ENCODE data around the gene RANBP10.

Gene RANBP10

DNA sequence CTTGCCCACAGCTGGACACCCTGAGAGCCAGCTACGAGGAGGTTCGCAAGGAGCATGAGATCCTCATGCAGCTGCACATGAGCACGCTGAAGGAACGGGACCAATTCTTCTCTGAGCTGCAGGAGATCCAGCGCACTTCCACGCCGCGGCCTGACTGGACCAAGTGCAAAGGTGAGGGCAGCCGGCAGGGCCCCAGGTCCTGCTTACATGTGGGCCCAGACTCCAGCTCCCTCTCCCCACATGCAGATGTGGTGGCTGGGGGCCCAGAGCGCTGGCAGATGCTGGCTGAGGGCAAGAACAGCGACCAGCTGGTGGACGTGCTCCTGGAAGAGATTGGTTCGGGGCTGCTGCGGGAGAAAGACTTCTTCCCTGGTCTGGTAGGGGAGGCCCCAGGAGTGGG, 19.5 kb upstream of the RANBP10 start:
- DNase-seq (ENCODE audit: low spot score), result no peak

DNA sequence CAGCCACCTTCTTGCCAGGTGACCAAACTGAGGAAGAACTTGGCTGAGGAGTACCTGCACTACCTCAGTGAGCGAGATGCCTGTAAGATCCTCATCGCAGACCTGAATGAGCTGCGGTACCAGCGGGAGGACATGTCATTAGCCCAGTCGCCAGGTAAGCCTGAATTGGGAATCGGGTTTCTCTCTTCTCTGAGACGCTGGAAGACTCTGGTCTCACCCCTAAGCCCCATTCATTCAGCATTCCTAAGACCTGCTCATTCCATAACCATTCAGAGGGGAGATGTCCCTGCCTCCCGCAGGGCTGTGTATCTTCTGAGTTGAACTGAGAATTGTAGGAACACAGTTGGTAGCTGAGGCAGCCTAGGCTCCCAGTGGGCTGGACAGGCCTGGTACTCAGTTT, 18.8 kb upstream of the RANBP10 start:
- no peak for DNase-seq (ENCODE audit: low spot score)

DNA sequence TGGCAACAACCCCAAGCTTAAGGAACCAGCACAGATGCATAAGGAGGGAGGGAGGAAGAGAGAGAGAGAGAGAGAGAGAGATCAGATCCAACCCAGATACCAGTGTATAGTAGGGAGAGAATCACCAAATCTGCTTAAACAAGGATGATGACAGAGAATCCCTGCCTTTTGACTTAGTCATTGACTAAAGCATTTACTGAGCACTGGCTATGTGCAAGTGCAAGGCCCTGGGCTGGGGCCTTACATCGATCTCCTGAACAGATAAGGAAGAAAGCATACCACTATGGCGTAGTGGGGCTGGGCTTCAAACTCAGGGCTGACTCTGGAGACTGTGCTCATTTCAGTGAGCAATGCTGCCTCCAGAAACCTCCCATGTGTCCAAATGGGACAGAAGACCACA, 16.2 kb upstream of the RANBP10 start:
- no peak for DNase-seq (ENCODE audit: low spot score)

DNA sequence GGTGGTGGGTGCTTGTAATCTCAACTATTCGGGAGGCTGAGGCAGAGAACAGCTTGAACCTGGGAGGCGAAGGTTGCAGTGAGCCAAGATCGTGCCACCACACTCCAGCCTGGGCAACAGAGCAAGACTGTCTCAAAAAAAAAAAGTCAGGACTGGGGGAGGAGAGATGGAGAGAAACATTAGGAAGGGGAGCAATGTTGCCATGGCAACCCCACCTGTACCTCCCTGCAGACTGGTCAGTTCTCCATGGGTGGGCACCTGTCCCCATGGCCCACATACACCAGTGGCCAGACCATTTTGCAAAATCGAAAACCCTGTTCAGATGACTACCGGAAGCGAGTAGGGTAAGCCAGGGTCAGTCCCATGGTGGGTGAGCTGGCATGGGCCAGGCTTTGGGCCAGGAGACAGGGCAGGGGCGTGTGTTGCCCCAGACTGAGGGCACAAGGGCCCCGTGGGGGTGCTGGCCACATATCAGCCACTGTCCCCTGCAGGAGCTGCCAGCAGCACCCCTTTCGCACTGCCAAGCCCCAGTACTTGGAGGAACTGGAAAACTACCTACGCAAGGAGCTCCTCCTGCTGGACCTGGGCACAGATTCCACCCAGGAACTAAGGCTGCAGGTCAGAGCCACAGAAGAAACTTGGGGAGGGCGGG, 14.4 kb upstream of the RANBP10 start:
- DNase-seq (ENCODE audit: low spot score), result no peak

DNA sequence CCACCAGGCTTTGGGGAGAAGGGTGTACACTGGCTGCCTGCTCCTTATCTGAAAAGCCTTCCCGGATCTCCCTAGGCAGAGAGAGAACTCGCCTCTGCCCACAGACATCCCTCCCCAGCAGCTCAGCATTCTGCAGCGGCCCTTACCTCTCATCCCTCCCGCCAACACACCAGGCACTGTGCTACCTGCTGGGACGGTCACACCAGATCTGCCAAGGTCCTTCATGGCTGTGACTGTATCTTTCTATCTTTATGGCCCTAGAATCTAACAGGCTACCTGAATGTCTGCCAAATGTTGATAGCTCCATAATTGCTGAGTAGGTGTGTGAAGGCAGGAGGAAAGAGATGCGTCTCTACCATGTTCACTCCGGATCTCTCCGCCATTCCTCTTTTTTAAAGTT, 8.2 kb upstream of the RANBP10 start:
- DNase-seq (ENCODE audit: low spot score), result no peak

DNA sequence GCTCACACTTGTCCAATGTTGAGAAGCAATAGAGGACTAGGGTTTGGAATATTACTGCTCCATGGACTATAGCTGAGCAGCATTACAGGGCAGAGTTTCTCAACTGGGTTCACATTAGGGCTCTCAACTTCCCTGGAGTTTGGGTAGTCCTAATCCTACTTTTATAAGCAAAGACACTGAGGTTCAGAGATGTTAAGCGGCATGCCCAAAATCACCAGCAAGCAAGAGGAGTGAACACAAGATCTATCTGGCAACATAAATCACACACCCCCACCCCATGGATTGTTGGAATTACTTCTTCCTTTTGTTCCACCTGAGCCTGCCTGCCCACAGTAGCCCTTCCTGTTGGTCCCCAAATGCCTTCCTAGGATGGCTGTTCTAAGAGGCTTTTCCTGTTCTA, 5.5 kb upstream of the RANBP10 start:
- no peak for DNase-seq (ENCODE audit: low spot score)

DNA sequence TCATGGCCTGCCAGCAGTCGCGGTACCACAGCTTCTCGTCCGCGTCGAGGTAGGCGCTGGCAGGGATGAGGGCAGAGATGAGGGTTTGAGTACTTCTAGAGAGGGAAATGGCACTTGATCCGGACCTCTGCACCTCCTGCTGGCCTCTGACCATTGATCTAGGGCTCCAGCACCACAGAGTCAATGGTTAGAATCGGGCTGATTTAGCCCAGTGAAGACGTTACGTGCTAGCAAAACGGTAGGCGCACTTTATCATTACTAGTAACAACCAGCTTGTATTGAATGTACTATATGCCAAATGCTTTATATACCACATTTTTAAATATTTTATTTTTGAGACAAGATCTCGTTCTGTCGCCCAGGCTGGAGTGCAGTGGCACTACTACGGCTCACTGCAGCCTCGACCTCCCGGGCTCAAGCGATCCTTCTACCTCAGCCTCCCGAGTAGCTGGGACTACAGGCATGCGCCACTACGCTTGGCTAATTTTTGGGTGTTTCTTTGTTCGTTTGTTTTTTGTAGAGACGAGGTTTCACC, 855 bp upstream of the RANBP10 start:
- no peak for DNase-seq (ENCODE audit: low spot score)

DNA sequence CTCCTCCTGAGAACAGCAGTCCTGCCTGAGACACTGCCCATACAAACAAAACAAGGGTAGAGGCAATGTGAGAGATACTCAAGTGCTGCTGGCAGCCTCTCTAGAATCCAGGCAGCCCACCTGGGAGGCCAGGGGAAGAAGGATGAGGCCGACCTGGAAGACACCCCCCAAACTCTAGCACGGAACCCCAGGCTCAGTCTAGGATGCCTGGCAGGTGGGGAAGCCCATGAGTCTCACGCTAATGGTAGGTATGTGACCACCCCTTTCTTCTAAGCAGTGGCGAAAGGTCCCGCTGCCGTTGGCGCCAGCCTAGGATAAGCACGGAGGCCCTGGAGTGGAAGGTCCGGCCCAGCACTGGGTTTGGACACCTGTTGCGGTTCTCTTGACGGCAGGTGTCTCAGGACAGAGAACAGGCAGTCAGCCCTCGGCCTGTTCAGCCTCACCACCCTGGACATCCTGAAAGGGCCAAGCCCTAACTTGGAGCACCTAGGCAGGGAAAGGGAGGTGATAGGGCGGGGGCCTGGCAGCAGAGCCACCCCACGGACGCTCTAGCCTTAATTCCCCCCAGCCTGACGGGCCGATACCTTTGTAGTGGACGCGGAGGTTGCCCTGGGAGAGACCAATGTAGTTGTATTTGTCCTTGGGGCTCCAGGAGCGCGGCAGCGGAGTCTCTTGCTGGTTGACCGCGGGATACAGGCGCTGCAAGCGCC, 487 bp downstream of the RANBP10 start:
- DNase-seq (ENCODE audit: low spot score), result no peak

DNA sequence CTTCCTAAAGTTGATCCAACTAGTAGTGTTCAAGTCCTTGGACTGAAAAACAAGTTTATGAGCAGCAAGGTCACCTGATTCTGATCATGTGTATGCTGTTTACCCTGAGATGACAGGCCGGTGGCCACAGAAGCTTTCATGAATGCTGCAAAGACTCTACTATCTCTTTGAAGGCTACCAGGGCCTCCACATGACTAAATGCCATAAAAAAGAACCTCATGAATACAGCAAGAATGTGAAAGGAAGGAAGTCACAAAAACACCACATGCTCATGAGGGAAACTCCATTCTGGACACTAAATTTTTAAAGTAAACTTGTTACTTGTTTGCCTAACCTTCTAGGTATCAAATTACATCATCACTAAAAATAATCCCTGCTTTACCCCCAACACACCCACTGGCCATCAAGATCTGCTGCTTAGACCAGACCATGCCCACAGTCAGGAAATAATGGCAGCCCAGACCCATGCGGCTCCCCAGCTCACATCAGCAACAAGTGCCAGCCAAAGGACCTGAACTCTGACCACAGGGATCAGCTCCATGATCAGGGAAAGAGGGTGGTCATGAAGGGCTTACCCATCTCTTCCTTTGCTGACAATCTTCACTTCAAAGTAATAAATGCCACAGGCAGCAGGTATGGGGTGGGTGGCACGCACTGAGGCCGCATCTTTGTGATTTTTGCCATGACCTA, 1.4 kb downstream of the RANBP10 start:
- no peak for DNase-seq (ENCODE audit: low spot score)

DNA sequence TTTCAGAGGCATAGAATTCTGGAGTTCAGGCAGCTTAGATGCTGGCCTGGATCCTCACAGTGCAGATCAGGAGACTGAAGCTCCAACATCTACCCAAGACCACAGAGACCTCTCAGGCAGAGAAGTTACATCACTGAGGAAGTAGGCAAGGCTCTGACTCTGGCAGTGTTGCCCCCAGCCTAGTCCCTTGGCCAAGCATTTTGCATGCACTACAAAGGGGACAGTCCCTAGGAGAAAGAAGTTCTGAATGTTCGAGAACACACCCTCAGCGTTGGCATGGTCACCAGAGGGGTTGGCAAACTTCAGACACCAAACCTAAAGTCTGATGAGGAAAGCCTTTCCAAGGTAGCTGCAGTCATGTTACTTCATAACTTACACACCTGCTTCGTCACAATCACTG, 2.5 kb downstream of the RANBP10 start:
- DNase-seq (ENCODE audit: low spot score), result no peak

DNA sequence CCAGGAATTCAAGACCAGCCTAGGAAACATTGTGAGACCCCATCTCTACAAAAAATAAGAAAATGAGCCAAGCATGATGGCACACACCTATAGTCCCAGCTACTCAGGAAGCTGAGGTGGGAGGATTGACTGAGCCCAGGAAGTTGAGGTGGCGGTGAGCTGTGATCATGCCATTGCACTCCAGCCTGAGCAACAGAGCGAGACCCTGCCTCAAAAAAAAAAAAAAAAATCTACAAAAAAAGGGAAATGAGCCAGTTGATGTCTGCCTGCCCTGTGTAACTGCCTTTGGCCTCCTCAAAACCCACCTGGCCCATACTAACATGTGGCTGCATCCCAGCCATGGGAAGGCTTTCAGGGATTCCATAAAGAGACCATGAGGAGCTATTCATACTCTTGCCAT, 4.5 kb downstream of the RANBP10 start:
- DNase-seq (ENCODE audit: low spot score), result peak; percentile 63

DNA sequence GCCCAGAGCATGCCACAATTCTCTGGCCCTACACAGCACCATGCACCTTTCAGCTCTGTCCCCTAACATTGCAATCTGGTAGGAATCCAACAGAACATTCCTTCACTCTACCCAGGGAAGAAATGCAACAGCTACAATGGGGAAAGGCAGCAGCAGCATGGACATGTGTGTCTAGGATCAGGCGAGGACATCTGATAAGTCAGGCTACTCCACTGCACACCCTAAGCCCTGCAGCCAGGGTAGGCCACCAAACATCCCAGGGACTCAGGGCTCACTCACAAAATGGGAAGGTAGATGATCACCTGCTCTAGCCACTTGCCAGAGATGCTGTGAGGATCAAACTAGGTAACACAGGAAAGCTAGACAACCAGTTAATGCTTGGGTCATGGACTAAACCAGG, 5.1 kb downstream of the RANBP10 start:
- DNase-seq (ENCODE audit: low spot score), result no peak

DNA sequence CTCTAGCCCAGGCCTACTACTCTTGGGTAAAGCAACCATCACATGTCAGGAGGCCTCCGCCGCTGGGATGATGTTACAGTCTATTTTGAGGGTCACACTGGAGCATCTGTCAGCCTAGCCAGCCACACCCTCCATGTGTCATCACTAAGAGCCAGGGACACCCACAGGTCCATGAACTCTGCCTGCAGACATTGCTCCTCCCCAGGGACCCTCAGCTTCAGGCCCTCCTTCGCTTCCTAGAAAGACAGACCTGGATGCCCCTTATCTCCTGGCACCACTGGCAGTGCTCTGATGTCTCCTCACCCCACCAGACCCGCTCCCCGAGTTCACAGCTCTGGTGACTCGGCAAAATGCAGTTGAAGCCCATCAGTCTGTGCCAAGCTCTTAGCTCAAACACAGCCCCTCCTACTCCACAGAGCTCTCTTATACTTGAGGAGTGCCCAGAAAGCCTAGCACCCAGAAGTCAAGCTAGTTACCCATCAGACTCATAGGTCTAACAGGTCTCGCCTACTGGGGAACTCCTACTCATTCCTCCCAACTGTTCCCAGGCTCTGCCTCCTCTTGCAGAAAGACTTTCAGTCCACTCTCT, 5.9 kb downstream of the RANBP10 start:
- DNase-seq (ENCODE audit: low spot score), result no peak

DNA sequence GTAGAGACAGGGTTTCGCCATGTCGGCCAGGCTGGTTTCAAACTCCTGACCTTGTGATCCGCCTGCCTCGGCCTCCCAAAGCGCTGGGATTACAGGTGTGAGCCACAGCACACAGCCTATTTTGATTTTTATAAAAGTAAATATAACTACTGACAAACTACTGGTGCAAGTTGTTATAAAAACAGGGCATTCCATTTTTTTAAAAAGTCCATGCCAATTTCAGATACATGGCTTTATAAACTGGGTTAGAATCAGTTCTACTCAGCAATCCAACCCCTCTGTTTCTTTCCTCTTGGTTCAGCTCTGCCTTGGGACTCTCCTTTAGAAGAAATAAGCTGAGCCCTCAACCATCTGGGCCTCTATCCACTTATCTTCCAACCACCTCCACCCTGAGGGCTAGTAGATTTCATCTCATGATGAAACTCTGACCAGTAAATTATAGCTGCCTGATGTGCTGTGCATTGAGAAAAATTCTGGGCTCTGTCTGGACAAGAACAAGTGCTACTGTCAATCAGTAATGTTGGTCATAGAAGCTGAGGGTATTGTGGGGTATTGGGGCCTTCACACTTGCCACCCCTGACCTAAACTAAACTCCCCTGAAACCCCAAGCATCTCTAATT, 10.2 kb downstream of the RANBP10 start:
- DNase-seq (ENCODE audit: low spot score), result no peak

DNA sequence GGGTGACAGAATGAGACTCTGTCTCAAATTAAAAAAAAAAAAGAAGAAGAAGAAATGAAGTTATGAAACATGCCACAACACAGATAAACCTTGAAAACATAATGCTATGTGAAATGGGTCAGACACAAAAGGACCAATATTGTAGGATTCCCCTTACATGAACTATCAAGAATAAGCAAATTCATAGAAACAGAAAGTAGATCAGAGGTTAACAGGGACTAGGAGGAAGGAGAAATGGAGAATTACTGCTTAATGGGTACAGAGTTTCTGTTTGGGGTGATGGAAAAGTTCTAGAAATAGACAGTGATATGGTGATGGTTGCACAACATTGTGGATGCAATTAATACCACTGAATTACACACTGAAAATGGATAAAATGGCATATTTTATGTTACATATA, 16.3 kb downstream of the RANBP10 start:
- no peak for DNase-seq (ENCODE audit: low spot score)

DNA sequence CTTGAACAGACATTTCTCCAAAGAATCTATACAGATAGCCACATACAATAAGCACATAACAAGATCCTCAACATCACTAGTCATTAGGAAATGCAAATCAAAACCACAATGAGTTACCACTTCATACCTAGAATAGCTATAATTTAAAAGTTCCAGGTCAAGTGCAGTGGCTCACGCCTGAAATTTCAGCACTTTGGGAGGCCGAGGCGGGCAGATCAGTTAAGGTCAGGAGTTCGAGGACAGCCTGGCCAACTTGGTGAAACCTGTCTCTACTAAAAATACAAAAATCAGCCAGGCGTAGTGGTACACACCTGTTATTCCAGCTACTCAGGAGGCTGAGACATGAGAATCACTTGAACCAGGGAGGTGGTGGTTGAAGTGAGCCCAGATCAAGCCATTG, 19.9 kb downstream of the RANBP10 start:
- DNase-seq (ENCODE audit: low spot score), result no peak

DNA sequence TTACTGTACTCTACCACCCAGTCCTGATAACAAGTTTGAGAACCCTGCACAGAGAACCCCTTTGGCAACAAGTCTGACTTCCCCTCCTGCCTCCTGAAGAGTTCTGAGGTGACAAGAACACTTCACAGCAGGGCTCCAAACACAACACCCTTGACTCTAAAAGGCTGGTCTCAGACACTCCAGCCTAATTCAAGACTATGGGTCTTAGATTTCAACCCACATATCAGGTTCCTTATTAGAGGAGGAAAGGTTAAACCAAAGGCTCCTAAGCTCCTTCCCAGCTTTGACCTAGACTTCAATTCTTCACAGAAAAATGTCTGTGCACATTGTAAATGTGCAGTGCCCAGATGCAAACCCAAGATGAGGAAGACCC, 23.0 kb downstream of the RANBP10 start:
- DNase-seq (ENCODE audit: low spot score), result no peak

DNA sequence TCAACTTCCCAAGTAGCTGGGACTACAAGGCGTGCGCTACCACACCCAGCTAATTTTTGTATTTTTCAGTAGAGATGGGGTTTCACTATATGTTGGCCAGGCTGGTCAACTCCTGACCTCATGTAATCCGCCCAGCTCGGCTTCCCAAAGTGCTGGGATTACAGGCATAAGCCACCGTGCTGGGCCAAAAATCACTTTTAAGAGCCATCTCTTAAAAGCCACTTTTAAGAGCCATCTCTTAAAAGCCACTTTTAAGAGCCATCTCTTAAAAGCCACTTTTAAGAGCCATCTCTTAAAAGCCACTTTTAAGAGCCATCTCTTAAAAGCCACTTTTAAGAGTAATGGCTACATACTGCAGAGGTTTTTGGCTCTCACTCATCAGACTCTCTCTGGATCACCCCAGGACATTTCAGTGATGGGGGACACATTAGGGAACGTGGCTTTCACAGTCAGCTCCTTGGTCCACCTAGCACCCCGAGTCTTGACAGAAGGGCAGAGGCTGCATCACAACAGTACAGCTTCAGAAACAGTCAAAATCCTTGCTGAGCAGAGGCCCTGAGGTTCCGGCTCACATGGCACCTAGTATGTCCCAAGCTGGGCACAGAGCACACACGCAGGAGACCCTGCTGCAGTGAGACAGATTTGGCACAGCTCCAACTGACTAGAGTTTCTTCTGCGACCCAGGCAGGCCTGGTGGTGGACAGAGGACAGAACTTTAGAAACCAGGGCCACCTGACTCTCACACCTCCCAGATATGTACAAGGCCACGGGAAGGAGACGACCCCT, 23.6 kb downstream of the RANBP10 start:
- DNase-seq (ENCODE audit: low spot score), result no peak

DNA sequence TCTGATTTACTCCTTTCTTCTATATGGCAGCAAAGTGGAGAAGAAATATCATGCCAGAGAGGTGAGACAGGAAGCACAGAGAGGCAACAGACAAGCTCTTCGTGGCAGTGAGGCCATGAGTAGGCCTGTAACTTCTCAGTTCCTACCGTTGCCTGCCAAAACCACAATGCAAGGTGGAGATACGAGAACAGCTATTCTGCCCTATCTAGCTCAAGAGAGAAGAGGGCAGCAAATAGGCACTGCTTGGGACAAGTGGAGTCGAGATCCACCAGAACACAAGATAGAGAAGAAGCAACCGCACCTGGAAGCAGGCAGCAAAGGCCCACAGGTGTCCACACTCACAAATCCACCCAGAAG, 24.8 kb downstream of the RANBP10 start:
- DNase-seq (ENCODE audit: low spot score), result peak; percentile 12

DNA sequence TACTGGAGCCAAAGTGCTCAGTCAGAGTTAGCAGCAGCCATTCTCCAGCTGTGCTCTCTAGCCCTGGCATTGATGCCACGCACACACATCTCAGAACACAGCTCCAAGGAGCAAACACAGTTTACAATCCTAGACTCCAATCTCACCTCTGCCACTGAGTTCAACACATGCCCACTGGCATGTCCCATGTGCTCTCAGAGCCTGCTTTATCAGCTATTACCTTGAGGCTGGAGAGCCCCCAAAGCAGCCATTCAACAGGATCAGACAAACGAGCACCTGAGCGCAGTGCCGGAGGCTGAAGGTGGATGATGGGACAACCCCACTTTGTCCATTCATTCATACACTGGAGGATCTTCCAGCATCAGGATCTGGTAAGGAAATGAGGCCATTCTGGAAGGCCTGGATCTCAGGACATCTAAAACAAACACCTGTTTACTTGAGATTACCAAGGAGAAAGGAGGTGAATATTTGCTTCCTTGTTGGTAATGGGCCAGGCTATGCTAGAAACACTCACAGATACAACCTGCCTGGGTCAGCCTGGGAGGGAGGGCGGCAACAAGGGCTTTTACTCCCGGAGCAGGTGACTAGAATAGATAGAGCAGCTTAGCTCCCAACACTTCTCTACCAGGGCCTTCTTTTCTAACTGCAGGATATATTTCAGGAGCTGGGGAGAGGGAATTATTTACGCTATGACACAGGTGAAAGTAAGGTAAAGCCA, 25.4 kb downstream of the RANBP10 start:
- DNase-seq (ENCODE audit: low spot score), result no peak
